ENCODE results near the gene MT1F. TPM values are rescaled to one million over a fixed set of nuclear protein-coding genes. Genes with fewer than 3 reads are reported as not detected.

The MT1F gene
- total RNA-seq, 1 donor from 2014 or later: 6.3 TPM

DNA sequence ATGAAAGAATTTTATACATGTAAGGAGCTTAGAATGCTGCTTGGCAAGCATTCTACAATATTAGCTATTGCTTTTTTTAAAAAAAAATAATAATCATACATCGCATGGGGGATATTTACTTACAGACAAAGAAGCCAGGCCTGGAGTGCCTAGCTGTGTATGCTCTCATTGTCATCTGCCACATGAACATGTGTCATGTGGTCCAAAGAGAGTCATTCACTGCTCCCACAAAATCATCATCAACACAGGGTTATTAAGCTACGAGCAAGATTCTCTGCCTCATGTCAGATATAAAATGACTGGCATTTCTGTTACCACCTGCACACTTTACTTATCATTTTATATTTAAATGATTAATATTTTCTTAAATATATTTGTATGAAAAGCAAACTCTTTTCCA is 34.1 kb upstream of the MT1F start:
- no peak for DNase-seq (ENCODE audit: low spot score, unreplicated experiment)
- no peak overlapping the region for H3K27ac Mint-ChIP-seq
- no peaks in the 10 kb centered on the region for H3K36me3 Mint-ChIP-seq (ENCODE audit: insufficient read depth)
- TF ChIP-seq, protein P1, sequence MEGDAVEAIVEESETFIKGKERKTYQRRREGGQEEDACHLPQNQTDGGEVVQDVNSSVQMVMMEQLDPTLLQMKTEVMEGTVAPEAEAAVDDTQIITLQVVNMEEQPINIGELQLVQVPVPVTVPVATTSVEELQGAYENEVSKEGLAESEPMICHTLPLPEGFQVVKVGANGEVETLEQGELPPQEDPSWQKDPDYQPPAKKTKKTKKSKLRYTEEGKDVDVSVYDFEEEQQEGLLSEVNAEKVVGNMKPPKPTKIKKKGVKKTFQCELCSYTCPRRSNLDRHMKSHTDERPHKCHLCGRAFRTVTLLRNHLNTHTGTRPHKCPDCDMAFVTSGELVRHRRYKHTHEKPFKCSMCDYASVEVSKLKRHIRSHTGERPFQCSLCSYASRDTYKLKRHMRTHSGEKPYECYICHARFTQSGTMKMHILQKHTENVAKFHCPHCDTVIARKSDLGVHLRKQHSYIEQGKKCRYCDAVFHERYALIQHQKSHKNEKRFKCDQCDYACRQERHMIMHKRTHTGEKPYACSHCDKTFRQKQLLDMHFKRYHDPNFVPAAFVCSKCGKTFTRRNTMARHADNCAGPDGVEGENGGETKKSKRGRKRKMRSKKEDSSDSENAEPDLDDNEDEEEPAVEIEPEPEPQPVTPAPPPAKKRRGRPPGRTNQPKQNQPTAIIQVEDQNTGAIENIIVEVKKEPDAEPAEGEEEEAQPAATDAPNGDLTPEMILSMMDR (IDR thresholded peaks at IDR 0.05; ENCODE audit: unreplicated experiment): no peak
- H3K9me3 Mint-ChIP-seq (ENCODE audit: low read depth): no peaks in the 10 kb centered on the region
- peaks cover 6% of the 10 kb centered on the region for H3K4me1 Mint-ChIP-seq (ENCODE audit: low read depth)
- H3K27me3 Mint-ChIP-seq: peaks cover 87% of the 10 kb centered on the region
- H3K4me3 Mint-ChIP-seq (ENCODE audit: low read depth): no peak overlapping the region

DNA sequence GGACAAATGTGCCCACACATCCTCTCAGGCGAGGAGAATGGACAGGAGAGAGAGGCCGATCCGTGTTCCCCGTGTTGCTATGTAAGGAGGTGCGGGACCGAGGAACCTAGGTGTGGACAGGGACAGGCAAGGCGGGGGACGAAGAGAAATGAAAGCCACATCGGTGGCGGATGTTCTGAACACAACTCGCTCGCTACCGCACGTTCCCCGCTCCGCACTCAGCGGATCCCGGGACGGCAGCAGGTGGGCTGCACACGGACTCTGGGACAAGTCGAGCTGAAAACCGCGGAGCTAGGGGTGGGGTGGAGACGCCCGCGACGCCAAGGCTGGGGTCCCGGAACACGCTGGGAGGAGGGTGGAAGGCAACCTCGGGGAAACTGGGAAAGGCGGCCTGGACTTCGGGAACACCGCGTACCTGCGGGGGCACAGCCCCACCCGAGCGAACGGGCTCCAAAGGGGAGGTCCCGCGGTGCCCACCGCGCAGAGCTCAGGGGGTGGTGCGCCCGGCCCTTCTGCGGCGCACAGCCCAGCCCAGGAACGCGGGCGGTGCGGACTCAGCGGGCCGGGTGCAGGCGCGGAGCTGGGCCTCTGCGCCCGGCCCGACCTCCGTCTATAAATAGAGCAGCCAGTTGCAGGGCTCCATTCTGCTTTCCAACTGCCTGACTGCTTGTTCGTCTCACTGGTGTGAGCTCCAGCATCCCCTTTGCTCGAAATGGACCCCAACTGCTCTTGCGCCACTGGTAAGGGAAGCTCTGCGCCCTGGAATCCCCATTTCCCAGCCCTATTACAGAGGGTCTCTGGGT is 32.4 kb upstream of the MT1F start, which contains the start of gene MT1E:
MT1E (plus strand) TSS at position 642 of the 803 bp plus-strand sequence; CDS start at position 713, 71 bp downstream.
- H3K27me3 Mint-ChIP-seq: peaks cover 88% of the 10 kb centered on the region
- peak within 1 kb of the TSS; percentile 70 for H3K4me3 Mint-ChIP-seq (ENCODE audit: low read depth)
- no peak for DNase-seq (ENCODE audit: low spot score, unreplicated experiment)
- TF ChIP-seq, protein P1 (IDR thresholded peaks at IDR 0.05; ENCODE audit: unreplicated experiment): no peak
- no peaks in the 10 kb centered on the region for H3K9me3 Mint-ChIP-seq (ENCODE audit: low read depth)
- peaks cover 6% of the 10 kb centered on the region for H3K4me1 Mint-ChIP-seq (ENCODE audit: low read depth)
- H3K27ac Mint-ChIP-seq: no peak within 1 kb of the TSS
- no peaks in the 10 kb centered on the region for H3K36me3 Mint-ChIP-seq (ENCODE audit: insufficient read depth)

DNA sequence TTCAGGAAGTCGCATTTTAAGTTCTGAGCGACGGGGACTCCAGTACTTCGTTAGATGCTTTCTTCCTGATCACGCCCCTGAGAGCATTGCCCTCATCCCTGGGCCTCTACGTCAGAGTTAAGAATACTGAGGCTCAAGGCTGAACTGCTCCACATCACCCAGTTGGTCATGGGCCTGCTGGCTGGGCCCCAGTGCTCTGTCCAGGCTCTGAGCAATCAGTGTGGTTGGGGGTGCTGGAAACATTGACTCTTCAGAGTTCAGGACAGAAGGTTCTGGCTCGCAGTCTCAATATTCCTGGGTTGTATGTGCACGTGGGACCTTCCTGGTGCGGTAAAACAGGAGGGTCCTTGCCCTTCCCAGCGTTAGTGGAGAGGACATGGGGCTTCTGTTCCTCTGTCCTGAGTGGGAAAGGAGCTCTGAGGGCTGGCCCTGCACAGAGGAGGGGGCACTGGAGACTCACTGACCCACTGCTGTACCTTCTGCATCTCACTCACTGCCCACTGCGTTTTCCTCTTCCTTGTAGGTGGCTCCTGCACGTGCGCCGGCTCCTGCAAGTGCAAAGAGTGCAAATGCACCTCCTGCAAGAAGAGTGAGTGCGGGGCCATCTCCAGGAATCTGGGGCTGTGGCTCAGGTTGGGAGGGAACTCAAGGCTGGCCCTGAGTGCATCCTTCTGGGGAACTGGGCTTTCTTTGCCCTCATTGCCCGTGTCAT is 31.7 kb upstream of the MT1F start:
- Mint-ChIP-seq H3K4me3 (ENCODE audit: low read depth) (peak overlapping the region; percentile 62), H3K36me3 (ENCODE audit: insufficient read depth) (no peaks in the 10 kb centered on the region), H3K27me3 (peaks cover 89% of the 10 kb centered on the region), H3K27ac (no peak overlapping the region), H3K9me3 (ENCODE audit: low read depth) (no peaks in the 10 kb centered on the region), H3K4me1 (ENCODE audit: low read depth) (peaks cover 6% of the 10 kb centered on the region)
- DNase-seq (ENCODE audit: low spot score, unreplicated experiment): no peak
- TF ChIP-seq, protein P1 (IDR thresholded peaks at IDR 0.05; ENCODE audit: unreplicated experiment): no peak

DNA sequence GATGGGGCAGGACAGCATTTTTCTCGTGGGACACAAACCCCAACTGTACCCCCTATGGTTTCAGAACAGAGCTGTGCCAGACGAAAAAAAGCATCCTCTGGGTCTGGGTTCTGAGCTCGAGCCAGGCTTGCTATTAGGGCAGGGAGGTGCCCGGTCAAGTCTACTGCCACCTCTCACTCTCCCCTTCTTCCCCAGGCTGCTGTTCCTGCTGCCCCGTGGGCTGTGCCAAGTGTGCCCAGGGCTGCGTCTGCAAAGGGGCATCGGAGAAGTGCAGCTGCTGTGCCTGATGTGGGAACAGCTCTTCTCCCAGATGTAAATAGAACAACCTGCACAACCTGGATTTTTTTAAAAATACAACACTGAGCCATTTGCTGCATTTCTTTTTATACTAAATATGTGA is 31.1 kb upstream of the MT1F start:
- Mint-ChIP-seq H3K4me1 (ENCODE audit: low read depth) (peaks cover 7% of the 10 kb centered on the region), H3K36me3 (ENCODE audit: insufficient read depth) (no peaks in the 10 kb centered on the region), H3K4me3 (ENCODE audit: low read depth) (no peak overlapping the region), H3K9me3 (ENCODE audit: low read depth) (no peaks in the 10 kb centered on the region), H3K27me3 (peaks cover 89% of the 10 kb centered on the region), H3K27ac (no peak overlapping the region)
- DNase-seq (ENCODE audit: low spot score, unreplicated experiment): no peak
- TF ChIP-seq, protein P1 (IDR thresholded peaks at IDR 0.05; ENCODE audit: unreplicated experiment): no peak

DNA sequence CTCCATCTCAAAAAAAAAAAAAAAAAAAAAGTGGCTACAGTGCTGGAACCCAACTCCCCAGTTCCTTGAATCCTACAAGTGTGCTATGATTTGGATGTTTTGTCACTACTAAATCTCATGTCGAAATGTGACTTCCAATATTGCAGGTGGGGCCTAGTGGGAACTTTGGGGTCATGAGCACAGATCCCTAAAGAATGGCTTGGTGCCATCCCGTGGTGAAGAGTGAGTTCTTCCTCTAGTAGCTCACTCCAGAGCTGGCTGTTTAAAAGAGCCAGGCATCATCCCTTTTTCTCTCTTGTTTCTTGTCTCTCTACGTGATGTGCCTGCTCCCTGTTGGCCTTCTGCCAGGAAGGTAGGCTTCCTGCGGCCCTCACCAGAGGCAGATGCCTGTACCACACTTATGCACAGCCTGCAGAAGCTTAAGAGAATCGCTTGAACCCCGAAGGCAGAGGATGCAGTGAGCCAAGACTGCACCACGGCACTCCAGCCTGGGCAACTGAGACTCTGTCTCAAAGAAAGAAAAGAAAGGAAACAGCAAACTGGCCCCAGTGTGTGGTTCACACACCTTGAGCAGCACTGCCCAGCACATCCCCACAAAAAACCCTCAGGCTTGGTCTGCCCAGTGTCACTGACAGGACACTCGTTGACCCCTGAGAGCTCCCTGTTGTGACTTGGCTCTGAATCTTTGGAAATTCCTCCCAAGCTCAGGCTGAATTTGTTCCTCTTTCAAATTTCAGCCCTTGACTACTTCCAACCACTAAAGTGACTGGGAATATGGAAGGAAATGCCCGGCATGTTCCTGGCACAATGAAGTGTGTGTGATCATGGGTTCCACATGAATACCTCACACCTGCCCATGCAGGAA is 29.0 kb upstream of the MT1F start:
- Mint-ChIP-seq H3K9me3 (ENCODE audit: low read depth) (no peaks in the 10 kb centered on the region), H3K4me3 (ENCODE audit: low read depth) (no peak overlapping the region), H3K4me1 (ENCODE audit: low read depth) (peaks cover 12% of the 10 kb centered on the region), H3K27ac (no peak overlapping the region), H3K27me3 (peaks cover 87% of the 10 kb centered on the region), H3K36me3 (ENCODE audit: insufficient read depth) (no peaks in the 10 kb centered on the region)
- TF ChIP-seq, protein P1 (IDR thresholded peaks at IDR 0.05; ENCODE audit: unreplicated experiment): no peak
- no peak for DNase-seq (ENCODE audit: low spot score, unreplicated experiment)
